Jurkat, Clone E6-1 (cell line): ENCODE measurements around the gene FXYD2. TPM values are rescaled to one million over a fixed set of nuclear protein-coding genes. Genes with fewer than 3 reads are reported as not detected.
A peak's percentile ranks its signal among the peaks of the same experiment; 100 is the strongest.
"Not testable (repeated sequence)": the region's sequence is repeated elsewhere in the genome, so short reads cannot be mapped to it uniquely, and the experiment has no call there.

ENCODE experiments used
- DNase-seq: peaks from one replicate; pipeline ENCODE4 v3.0.0-alpha.2; 2011; ENCODE audit warnings: low read depth, low spot score
- H3K4me3 ChIP-seq: 2 replicates; pipeline ENCODE4 v1.5.1; 2011; ENCODE audit warnings: mild to moderate bottlenecking, low read length, control low read depth, moderate library complexity
- polyA plus RNA-seq: library from polyadenylated mRNA; unstranded; fragments of >200 nt; gene quantifications from one replicate; pipeline ENCODE4 v1.2.1, GENCODE V29; 2012; ENCODE audit warnings: missing spikeins; ENCODE audit not compliant: insufficient read length, insufficient read depth

The FXYD2 gene
- 88.4 TPM for polyA plus RNA-seq

- no peak for DNase-seq
- peak within 1 kb of the TSS; percentile 43 for H3K4me3 ChIP-seq
Measured at GRCh38 chr11:117824571-117825537, at the start of gene FXYD2. TSS of gene FXYD2 (minus strand) at chr11:117824744. CDS start at chr11:117824678, 66 bp downstream.

GRCh38 chr11:117873828-117874125 is 49.2 kb upstream of the FXYD2 start:
- H3K4me3 ChIP-seq = no peak overlapping the region
- DNase-seq = no peak

- no peak overlapping the region for H3K4me3 ChIP-seq
- DNase-seq = peak; percentile 10
Measured at GRCh38 chr11:117872975-117873827, 48.7 kb upstream of the FXYD2 start.

GRCh38 chr11:117872420-117872961 is 47.9 kb upstream of the FXYD2 start:
- H3K4me3 ChIP-seq = no peak overlapping the region
- DNase-seq = no peak

GRCh38 chr11:117871784-117872183 is 47.2 kb upstream of the FXYD2 start:
- DNase-seq = no peak
- H3K4me3 ChIP-seq = no peak overlapping the region

GRCh38 chr11:117871160-117871559 is 46.6 kb upstream of the FXYD2 start:
- DNase-seq = no peak
- H3K4me3 ChIP-seq = no peak overlapping the region

GRCh38 chr11:117870103-117870952 is 45.8 kb upstream of the FXYD2 start:
- DNase-seq = no peak
- H3K4me3 ChIP-seq = no peak overlapping the region

GRCh38 chr11:117869604-117870003 is 45.1 kb upstream of the FXYD2 start:
- no peak for DNase-seq
- H3K4me3 ChIP-seq = no peak overlapping the region

- DNase-seq = no peak
Measured at GRCh38 chr11:117868815-117869561, 44.4 kb upstream of the FXYD2 start.

GRCh38 chr11:117868088-117868487 is 43.5 kb upstream of the FXYD2 start:
- no peak overlapping the region for H3K4me3 ChIP-seq
- no peak for DNase-seq

More at GRCh38 chr11:117868815-117869561, 44.4 kb upstream of the FXYD2 start:
- no peak overlapping the region for H3K4me3 ChIP-seq

GRCh38 chr11:117866526-117866925 is 42.0 kb upstream of the FXYD2 start:
- no peak overlapping the region for H3K4me3 ChIP-seq
- no peak for DNase-seq

- not testable (repeated sequence) for H3K4me3 ChIP-seq, DNase-seq
Measured at GRCh38 chr11:117865546-117865945, 41.0 kb upstream of the FXYD2 start.

GRCh38 chr11:117863383-117863782 is 38.8 kb upstream of the FXYD2 start:
- DNase-seq = no peak

GRCh38 chr11:117862753-117863152 is 38.2 kb upstream of the FXYD2 start:
- no peak overlapping the region for H3K4me3 ChIP-seq
- no peak for DNase-seq

More at GRCh38 chr11:117863383-117863782, 38.8 kb upstream of the FXYD2 start:
- H3K4me3 ChIP-seq = no peak overlapping the region

GRCh38 chr11:117862019-117862725 is 37.6 kb upstream of the FXYD2 start:
- DNase-seq = no peak
- no peak overlapping the region for H3K4me3 ChIP-seq

- H3K4me3 ChIP-seq = no peak overlapping the region
- no peak for DNase-seq
Measured at GRCh38 chr11:117861151-117862018, 36.8 kb upstream of the FXYD2 start.

GRCh38 chr11:117860139-117860538 is 35.6 kb upstream of the FXYD2 start:
- DNase-seq = no peak
- H3K4me3 ChIP-seq = no peak overlapping the region
